Measurements from ENCODE around the gene OFD1.

DNA sequence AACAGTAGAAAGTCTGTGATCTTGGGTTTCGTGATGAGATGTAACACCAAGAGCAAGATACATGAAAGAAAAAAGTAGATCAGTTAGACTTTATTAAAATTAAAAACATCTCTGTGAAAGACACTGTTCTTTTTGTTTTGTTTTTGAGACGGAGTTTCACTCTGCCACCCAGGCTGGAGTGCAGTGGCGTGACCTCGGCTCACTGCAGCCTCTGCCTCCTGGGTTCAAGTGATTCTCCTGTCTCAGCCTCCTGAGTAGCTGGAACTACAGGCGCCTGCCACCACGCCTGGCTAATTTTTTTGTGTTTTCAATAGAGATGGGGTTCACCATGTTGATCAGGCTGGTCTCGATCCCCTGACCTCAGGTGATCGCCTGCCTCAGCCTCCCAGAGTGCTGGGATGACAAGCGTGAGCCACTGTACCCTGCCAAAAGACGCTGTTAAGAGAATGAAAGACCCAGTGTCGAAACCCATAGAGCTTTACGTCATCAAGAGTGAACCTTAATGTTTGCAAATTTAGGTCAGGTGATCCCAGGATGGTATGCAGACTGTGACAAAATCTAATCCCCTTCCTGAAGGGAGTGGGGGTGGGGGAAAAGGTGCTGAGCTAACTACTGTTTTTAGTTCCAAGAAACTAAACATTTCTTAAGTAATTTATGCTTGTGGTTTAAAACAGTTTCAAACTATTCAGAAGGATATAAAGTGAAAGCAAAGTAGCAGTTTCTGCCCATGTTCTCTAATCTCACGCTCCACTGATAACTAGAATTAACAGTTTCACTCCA is 8.0 kb downstream of the OFD1 start:
- TF ChIP-seq CTCF (IDR thresholded peaks at IDR 0.05), result no peak
- no peak for TF ChIP-seq POLR2A (IDR thresholded peaks at IDR 0.05)

All from body of pancreas (tissue), 4 donors.